Kidney epithelial cell (primary cell): ENCODE results near the gene NPPC. TPM values are rescaled to one million over a fixed set of nuclear protein-coding genes. Genes with fewer than 3 reads are reported as not detected.

Source experiments
- DNase-seq: peaks from one replicate; pipeline ENCODE4 v3.0.0-alpha.2; 2010; ENCODE audit warnings: low read depth
- H3K27me3 ChIP-seq: 2 replicates; pipeline ENCODE4 v1.6.0; 2011; ENCODE audit warnings: low read length; ENCODE audit not compliant: control insufficient read depth, insufficient read depth
- H3K36me3 ChIP-seq: 2 replicates; pipeline ENCODE4 v1.5.1; 2011; ENCODE audit warnings: low read length; ENCODE audit not compliant: control insufficient read depth, insufficient read depth
- H3K4me3 ChIP-seq: 2 replicates; pipeline ENCODE4 v1.5.1; 2011; ENCODE audit warnings: low read depth, mild to moderate bottlenecking, control low read depth, low read length
- total RNA-seq: library from RNA; depleted of rRNA; stranded (reverse); fragments of >200 nt; gene quantifications from 2 replicates; pipeline ENCODE4 v1.2.3, GENCODE V29; 2015
- TF ChIP-seq, protein P1 (sequence below): IDR thresholded peaks from 2 replicates; pipeline ENCODE4 v1.5.1; 2011; ENCODE audit warnings: mild to moderate bottlenecking, moderate library complexity, low read length, control low read depth, inconsistent platforms; ENCODE audit not compliant: insufficient read depth, poor library complexity, severe bottlenecking

Gene NPPC
- total RNA-seq, 1 donor from 2014 or later: not detected

DNA sequence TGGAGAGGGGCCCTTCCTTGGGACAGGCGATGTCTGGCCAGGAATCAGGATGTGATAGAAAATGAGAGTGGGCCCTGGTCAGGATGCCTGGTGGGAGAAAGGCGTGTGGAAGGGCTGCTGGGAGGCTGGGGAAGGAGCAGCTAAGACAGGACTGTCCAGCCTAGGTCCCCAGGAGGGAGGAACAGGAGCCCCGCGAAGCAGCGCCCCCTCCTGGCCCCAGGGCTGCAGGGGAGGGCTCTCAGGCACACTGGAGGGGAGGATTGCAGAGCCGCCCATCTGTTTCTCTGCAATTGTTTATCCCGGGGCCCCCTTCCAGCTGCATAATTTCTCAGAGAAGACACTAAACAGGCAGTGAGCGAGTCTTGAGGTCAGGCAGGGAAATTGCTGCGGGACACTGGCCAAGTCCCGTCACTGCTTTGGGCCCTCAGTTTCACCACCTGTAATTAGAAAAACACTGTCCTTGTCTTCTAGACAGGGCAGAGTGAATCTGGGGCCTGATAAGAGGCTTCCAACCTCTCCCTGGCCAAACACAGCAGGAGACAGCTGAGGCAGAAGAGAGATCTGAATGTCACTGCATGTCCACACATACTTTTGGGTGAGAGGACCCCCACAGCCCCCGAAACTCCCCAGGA, 3.9 kb upstream of the NPPC start:
- no peaks in the 10 kb centered on the region for H3K36me3 ChIP-seq
- no peak overlapping the region for H3K4me3 ChIP-seq
- H3K27me3 ChIP-seq: peaks cover 50% of the 10 kb centered on the region
- no peak for DNase-seq
- TF ChIP-seq, protein P1, sequence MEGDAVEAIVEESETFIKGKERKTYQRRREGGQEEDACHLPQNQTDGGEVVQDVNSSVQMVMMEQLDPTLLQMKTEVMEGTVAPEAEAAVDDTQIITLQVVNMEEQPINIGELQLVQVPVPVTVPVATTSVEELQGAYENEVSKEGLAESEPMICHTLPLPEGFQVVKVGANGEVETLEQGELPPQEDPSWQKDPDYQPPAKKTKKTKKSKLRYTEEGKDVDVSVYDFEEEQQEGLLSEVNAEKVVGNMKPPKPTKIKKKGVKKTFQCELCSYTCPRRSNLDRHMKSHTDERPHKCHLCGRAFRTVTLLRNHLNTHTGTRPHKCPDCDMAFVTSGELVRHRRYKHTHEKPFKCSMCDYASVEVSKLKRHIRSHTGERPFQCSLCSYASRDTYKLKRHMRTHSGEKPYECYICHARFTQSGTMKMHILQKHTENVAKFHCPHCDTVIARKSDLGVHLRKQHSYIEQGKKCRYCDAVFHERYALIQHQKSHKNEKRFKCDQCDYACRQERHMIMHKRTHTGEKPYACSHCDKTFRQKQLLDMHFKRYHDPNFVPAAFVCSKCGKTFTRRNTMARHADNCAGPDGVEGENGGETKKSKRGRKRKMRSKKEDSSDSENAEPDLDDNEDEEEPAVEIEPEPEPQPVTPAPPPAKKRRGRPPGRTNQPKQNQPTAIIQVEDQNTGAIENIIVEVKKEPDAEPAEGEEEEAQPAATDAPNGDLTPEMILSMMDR: peak; percentile 36

DNA sequence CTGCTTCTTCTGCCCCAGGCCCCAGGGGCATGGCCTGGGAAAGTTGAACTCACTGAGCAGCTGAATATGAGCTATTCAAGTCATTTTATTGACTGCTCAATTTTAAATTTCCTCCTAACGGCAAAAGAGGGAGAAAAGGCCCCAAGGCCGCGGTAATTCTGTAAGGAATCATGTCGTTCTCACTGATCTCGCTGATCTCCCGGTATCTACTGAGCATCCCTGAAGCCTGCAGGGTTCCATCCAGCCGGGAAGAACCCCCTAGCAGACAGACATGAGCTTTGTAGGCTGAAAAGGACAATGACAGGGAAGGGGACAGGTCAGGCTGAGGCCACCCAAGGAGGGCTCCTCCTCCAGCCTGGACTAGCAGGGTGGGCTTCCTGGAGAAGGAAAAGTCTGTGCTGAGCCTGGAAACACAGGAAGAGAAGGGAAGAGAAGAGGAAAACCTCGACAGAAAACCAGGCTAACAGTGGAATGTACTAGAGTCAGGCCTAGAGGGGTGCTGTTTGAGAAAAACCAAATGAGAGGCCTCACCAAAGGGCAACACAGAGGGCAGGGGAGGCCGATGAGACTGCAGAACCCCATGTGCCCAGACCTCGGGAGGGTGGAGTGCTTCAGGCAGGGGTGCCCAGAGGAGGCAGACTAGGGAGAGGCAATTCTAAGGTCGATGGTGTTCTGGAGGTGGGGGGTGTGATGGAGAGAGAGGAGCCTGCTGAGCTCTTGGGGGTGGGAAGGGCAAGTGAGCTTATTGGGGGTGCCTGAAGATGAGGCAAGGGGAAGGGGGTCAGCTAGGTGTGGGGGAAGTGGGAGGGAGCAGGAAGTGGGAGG, 2.9 kb upstream of the NPPC start:
- Histone ChIP-seq H3K27me3 (peaks cover 59% of the 10 kb centered on the region), H3K36me3 (no peaks in the 10 kb centered on the region), H3K4me3 (no peak overlapping the region)
- TF ChIP-seq, protein P1: no peak
- no peak for DNase-seq

DNA sequence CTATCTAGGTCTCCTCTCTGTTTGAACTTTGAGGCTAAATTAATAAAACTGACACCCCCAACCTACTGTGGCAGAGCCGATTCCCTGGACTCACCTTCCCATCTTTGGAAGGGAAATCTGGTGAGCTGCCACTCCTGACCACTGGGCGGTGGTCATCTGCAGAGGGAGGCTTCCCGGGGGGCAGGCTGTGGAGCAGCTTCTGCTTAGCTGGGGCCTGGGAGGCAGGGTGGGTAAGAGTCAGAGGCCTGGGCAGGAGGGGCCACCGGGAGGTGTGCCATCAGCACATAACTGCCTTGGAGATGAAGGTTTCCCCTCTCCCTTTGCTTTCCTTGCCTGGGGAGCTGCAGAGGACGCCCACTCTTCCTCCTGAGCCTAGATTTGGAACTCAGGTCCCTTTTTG, 2.3 kb upstream of the NPPC start:
- H3K4me3 ChIP-seq: no peak overlapping the region
- H3K36me3 ChIP-seq: no peaks in the 10 kb centered on the region
- peaks cover 65% of the 10 kb centered on the region for H3K27me3 ChIP-seq
- TF ChIP-seq, protein P1: peak; percentile 23
- no peak for DNase-seq

DNA sequence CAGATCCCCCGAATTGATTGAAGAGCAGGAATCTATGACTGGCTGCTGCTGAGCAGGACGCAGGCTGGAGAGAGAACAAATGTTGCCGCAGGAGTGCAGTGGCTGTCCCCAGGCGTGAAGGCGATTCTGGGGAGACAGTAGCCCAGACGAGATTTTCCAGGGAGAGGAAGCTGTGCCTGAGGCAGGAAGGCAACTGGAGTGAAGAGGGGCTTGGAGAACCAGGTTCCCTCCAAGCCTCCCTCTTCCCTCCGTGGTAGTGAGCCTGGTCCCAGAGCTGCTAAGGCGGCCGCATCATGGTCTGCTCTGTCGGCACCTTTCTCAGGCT, 1.3 kb upstream of the NPPC start:
- Histone ChIP-seq H3K4me3 (no peak overlapping the region), H3K36me3 (no peaks in the 10 kb centered on the region), H3K27me3 (peaks cover 72% of the 10 kb centered on the region)
- TF ChIP-seq, protein P1: no peak
- DNase-seq: no peak

DNA sequence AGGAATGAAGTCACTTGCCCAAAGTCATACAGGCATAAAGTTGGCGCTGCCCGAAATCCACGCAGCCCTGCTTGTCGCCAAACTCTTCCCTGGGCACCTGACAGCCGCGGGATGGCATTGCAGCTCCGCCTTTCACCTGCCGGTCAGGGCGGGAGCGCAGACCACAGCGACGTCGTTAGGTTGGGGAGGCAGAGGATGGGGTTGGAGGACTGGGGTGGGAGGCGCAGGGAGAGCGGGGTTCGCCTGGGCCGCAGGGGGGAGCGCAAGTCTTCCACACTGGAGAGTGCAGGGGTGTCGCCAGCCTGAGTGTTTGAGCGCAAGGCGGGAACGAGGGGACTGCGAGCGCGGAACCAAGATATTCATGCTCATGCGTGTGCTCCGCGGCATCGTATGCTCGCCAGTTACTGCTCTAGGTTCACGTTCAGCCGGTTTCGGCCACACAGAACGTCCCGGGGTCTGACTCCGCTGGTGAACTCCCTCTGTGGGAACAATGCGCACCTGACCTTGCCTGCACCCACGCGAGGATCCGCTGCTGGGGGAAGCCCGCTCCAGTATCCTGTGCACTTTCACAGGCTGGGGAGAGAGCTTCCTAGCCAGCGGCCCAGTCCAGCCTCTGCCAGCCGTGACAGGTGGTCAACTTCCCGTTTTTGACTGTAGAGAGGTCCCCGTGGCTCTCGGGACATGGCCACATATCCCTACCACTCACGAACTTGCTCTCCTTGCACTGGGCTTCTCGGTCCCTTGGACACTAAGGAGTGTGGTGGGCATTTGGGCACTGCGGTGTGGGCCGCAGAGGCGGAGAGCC, 767 bp upstream of the NPPC start:
- TF ChIP-seq, protein P1: no peak
- Histone ChIP-seq H3K36me3 (no peaks in the 10 kb centered on the region), H3K27me3 (peaks cover 76% of the 10 kb centered on the region), H3K4me3 (peak overlapping the region; percentile 28)
- no peak for DNase-seq
